ENCODE data around the gene TRMT13.

- TF ChIP-seq POLR2A (IDR thresholded peaks at IDR 0.05; ENCODE audit: extremely low read depth, insufficient read length) (no peak), CTCF (IDR thresholded peaks at IDR 0.05; ENCODE audit: low read depth, low read length) (no peak), MAX (IDR thresholded peaks at IDR 0.05; ENCODE audit: low read depth, low read length) (no peak), MYC (IDR thresholded peaks at IDR 0.05; ENCODE audit: low read depth, low read length) (no peak)
These were observed 42.5 kb upstream of the TRMT13 start for GRCh38 chr1:100090471-100090870.

Measured in NB4 (cell line).